ENCODE data around the gene KRTAP20-4. TPM values are rescaled to one million over a fixed set of nuclear protein-coding genes. Genes with fewer than 3 reads are reported as not detected.

Gene KRTAP20-4
- not detected for total RNA-seq
- not detected for polyA plus RNA-seq
- long read RNA-seq, donor 1, result 0 reads
- long read RNA-seq, donor 2, result 0 reads
- long read RNA-seq, donor 3, result 0 reads

- no peaks in the 10 kb centered on the region for H3K27me3 ChIP-seq
- DNase-seq, result no peak
- no peaks in the 10 kb centered on the region for H3K4me1 ChIP-seq (ENCODE audit: insufficient read depth)
- H3K4me3 ChIP-seq, result no peak within 1 kb of the TSS
- no peaks in the 10 kb centered on the region for H3K9me3 ChIP-seq
- 68 to 78% (median 69%) methylated on average over 3 of the region's 3 CpGs for WGBS, 3 donors
- intact Hi-C loops (cut with DNase I), result no loop called here
- H3K27ac ChIP-seq, result no peak within 1 kb of the TSS
- no peak for TF ChIP-seq POLR2A (IDR thresholded peaks at IDR 0.05)
- no peaks in the 10 kb centered on the region for H3K36me3 ChIP-seq
These were observed at the start of gene KRTAP20-4 for GRCh38 chr21:30620522-30620921. KRTAP20-4 (plus strand) TSS chr21:30620627.

- H3K4me1 ChIP-seq (ENCODE audit: insufficient read depth), result no peaks in the 10 kb centered on the region
These were observed 42.7 kb upstream of the KRTAP20-4 start for GRCh38 chr21:30577766-30578165.

GRCh38 chr21:30579346-30579745 is 41.1 kb upstream of the KRTAP20-4 start:
- no peaks in the 10 kb centered on the region for H3K9me3 ChIP-seq
- WGBS, 3 donors, result 2 to 8% (median 5%) methylated on average over 1 of the region's 1 CpG
- no peaks in the 10 kb centered on the region for H3K36me3 ChIP-seq
- H3K4me1 ChIP-seq (ENCODE audit: insufficient read depth), result no peaks in the 10 kb centered on the region
- DNase-seq, result no peak
- TF ChIP-seq EP300 (IDR thresholded peaks at IDR 0.05), result no peak
- no peak for TF ChIP-seq POLR2A (IDR thresholded peaks at IDR 0.05)
- TF ChIP-seq CTCF (IDR thresholded peaks at IDR 0.05), result no peak
- intact Hi-C loops (cut with DNase I), result no loop called here
- H3K27me3 ChIP-seq, result no peaks in the 10 kb centered on the region
- no peak overlapping the region for H3K4me3 ChIP-seq
- no peak overlapping the region for H3K27ac ChIP-seq

More at GRCh38 chr21:30577766-30578165, 42.7 kb upstream of the KRTAP20-4 start:
- H3K27ac ChIP-seq, result no peak overlapping the region
- no peak overlapping the region for H3K4me3 ChIP-seq
- H3K9me3 ChIP-seq, result no peaks in the 10 kb centered on the region
- TF ChIP-seq CTCF (IDR thresholded peaks at IDR 0.05) (no peak), POLR2A (IDR thresholded peaks at IDR 0.05) (no peak), EP300 (IDR thresholded peaks at IDR 0.05) (no peak)
- no peak for DNase-seq
- no peaks in the 10 kb centered on the region for H3K27me3 ChIP-seq
- intact Hi-C loops (cut with DNase I), result no loop called here
- H3K36me3 ChIP-seq, result no peaks in the 10 kb centered on the region

GRCh38 chr21:30580132-30580531 is 40.3 kb upstream of the KRTAP20-4 start:
- no peak for DNase-seq
- no peaks in the 10 kb centered on the region for H3K36me3 ChIP-seq
- intact Hi-C loops (cut with DNase I), result no loop called here
- H3K4me3 ChIP-seq, result no peak overlapping the region
- H3K27ac ChIP-seq, result no peak overlapping the region
- H3K4me1 ChIP-seq (ENCODE audit: insufficient read depth), result no peaks in the 10 kb centered on the region
- no peaks in the 10 kb centered on the region for H3K27me3 ChIP-seq
- TF ChIP-seq CTCF (IDR thresholded peaks at IDR 0.05) (no peak), POLR2A (IDR thresholded peaks at IDR 0.05) (no peak), EP300 (IDR thresholded peaks at IDR 0.05) (no peak)
- H3K9me3 ChIP-seq, result no peaks in the 10 kb centered on the region
- 54 to 66% (median 55%) methylated on average over 3 of the region's 3 CpGs for WGBS, 3 donors

GRCh38 chr21:30582870-30583269 is 37.6 kb upstream of the KRTAP20-4 start:
- H3K4me3 ChIP-seq, result no peak overlapping the region
- H3K27me3 ChIP-seq, result no peaks in the 10 kb centered on the region
- no peak overlapping the region for H3K27ac ChIP-seq
- TF ChIP-seq EP300 (IDR thresholded peaks at IDR 0.05) (no peak), CTCF (IDR thresholded peaks at IDR 0.05) (no peak), POLR2A (IDR thresholded peaks at IDR 0.05) (no peak)
- 12 to 19% (median 13%) methylated on average over 1 of the region's 1 CpG for WGBS, 3 donors
- no peaks in the 10 kb centered on the region for H3K9me3 ChIP-seq
- no peaks in the 10 kb centered on the region for H3K4me1 ChIP-seq (ENCODE audit: insufficient read depth)
- no peaks in the 10 kb centered on the region for H3K36me3 ChIP-seq
- no peak for DNase-seq
- intact Hi-C loops (cut with DNase I), result no loop called here

Data from ovary (tissue), 10 donors.